ENCODE measurements around the gene RBM20. TPM values are rescaled to one million over a fixed set of nuclear protein-coding genes. Genes with fewer than 3 reads are reported as not detected.

The RBM20 gene
- total RNA-seq, 1 experiment from 2014 or later: 0.11 TPM

GRCh38 chr10:110634527-110635209 is 9.5 kb upstream of the RBM20 start:
- H4K20me1 ChIP-seq (ENCODE audit: insufficient read depth): no peaks in the 10 kb centered on the region
- no peak for DNase-seq
- H3K36me3 ChIP-seq (ENCODE audit: low read depth): no peaks in the 10 kb centered on the region
- no peak overlapping the region for H3K4me2 ChIP-seq
- H3F3A ChIP-seq (ENCODE audit: insufficient read depth, low read depth): peaks cover 11% of the 10 kb centered on the region
- intact Hi-C loops (cut with micrococcal nuclease; ENCODE audit: unreplicated experiment): no loop called here
- no peak overlapping the region for H3K27ac ChIP-seq
- H3K4me1 ChIP-seq (replicated peaks; ENCODE audit: insufficient read depth): peaks cover 10% of the 10 kb centered on the region
- H3K27me3 ChIP-seq (ENCODE audit: insufficient read depth, low read depth): no peaks in the 10 kb centered on the region
- ChIA-PET CTCF (no interaction called here), POLR2A (ENCODE audit: unreplicated experiment) (no interaction called here)
- H3K79me2 ChIP-seq (ENCODE audit: low read depth): no peaks in the 10 kb centered on the region
- H3K9me2 ChIP-seq (ENCODE audit: insufficient read depth): no peaks in the 10 kb centered on the region
- H3K9me3 ChIP-seq (ENCODE audit: insufficient read depth, low read depth): no peaks in the 10 kb centered on the region
- TF ChIP-seq EZH2 (IDR thresholded peaks at IDR 0.05; ENCODE audit: low read depth): no peak
- TF ChIP-seq CTCF (conservative IDR thresholded peaks at IDR 0.05): no peak
- H3K4me3 ChIP-seq: no peak overlapping the region
- BruUV-seq (replicated peaks): no TSS peak
- H2AFZ ChIP-seq: no peak overlapping the region

GRCh38 chr10:110636572-110636931 is 7.6 kb upstream of the RBM20 start:
- CTCF ChIA-PET: no interaction called here
- no peak for DNase-seq
- Histone ChIP-seq H3K9me2 (ENCODE audit: insufficient read depth) (no peaks in the 10 kb centered on the region), H3F3A (ENCODE audit: insufficient read depth, low read depth) (0 out of 2 replicates have a peak, but pooled peaks cover 3% of the 10 kb centered on the region), H3K79me2 (ENCODE audit: low read depth) (no peaks in the 10 kb centered on the region), H3K27me3 (ENCODE audit: insufficient read depth, low read depth) (no peaks in the 10 kb centered on the region), H3K4me3 (no peak overlapping the region), H4K20me1 (ENCODE audit: insufficient read depth) (no peaks in the 10 kb centered on the region), H3K4me2 (no peak overlapping the region), H3K9me3 (ENCODE audit: insufficient read depth, low read depth) (no peaks in the 10 kb centered on the region), H3K4me1 (replicated peaks; ENCODE audit: insufficient read depth) (peaks cover 12% of the 10 kb centered on the region), H3K36me3 (ENCODE audit: low read depth) (no peaks in the 10 kb centered on the region), H2AFZ (no peak overlapping the region), H3K27ac (no peak overlapping the region)
- TF ChIP-seq EZH2 (IDR thresholded peaks at IDR 0.05; ENCODE audit: low read depth) (no peak), CTCF (conservative IDR thresholded peaks at IDR 0.05) (no peak)
- intact Hi-C loops (cut with micrococcal nuclease; ENCODE audit: unreplicated experiment): no loop called here
- POLR2A ChIA-PET (ENCODE audit: unreplicated experiment): no interaction called here
- no TSS peak for BruUV-seq (replicated peaks)

DNA sequence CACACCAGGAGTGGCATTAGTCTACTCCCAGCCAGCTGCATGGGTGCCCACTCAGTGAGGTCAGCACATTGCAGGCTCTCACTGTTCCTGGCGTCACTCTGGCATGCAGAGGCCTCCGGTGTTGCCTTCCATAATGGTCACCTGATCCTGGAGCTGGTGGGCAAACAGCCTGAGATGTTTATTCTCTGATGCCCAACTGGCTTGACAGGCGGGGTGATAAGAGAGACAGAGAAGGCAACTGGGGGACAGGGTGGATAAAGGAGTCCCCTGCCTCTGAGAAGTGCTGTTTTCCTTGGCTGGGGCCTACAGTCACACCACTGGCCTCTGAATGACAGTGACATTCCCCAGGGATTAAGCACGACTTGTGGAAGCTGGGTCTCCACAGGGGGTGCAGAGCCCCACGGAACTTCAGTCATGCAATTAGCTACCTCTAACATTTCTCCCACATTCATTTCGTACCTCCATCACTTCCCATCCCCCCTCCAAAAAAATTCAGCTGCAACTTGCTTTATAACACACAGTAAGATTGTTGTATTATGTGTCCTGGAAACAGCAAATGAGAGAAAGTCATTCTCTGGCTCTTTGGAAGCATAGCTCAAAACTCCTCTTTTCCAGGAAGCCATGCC is 7.1 kb upstream of the RBM20 start:
- DNase-seq: no peak
- no peak overlapping the region for H3K4me2 ChIP-seq
- POLR2A ChIA-PET (ENCODE audit: unreplicated experiment): no interaction called here
- CTCF ChIA-PET: no interaction called here
- no peak overlapping the region for H2AFZ ChIP-seq
- BruUV-seq (replicated peaks): no TSS peak
- H3K79me2 ChIP-seq (ENCODE audit: low read depth): no peaks in the 10 kb centered on the region
- 0 out of 2 replicates have a peak, but pooled peaks cover 3% of the 10 kb centered on the region for H3F3A ChIP-seq (ENCODE audit: insufficient read depth, low read depth)
- H3K27ac ChIP-seq: no peak overlapping the region
- peaks cover 13% of the 10 kb centered on the region for H3K4me1 ChIP-seq (replicated peaks; ENCODE audit: insufficient read depth)
- no peaks in the 10 kb centered on the region for H3K36me3 ChIP-seq (ENCODE audit: low read depth)
- no peaks in the 10 kb centered on the region for H4K20me1 ChIP-seq (ENCODE audit: insufficient read depth)
- H3K27me3 ChIP-seq (ENCODE audit: insufficient read depth, low read depth): no peaks in the 10 kb centered on the region
- intact Hi-C loops (cut with micrococcal nuclease; ENCODE audit: unreplicated experiment): no loop called here
- no peak overlapping the region for H3K4me3 ChIP-seq
- H3K9me2 ChIP-seq (ENCODE audit: insufficient read depth): no peaks in the 10 kb centered on the region
- no peaks in the 10 kb centered on the region for H3K9me3 ChIP-seq (ENCODE audit: insufficient read depth, low read depth)
- TF ChIP-seq EZH2 (IDR thresholded peaks at IDR 0.05; ENCODE audit: low read depth): no peak
- TF ChIP-seq CTCF (conservative IDR thresholded peaks at IDR 0.05): no peak

All from PC-9 (cell line).